ENCODE measurements around the gene USP47.

Gene USP47

GRCh38 chr11:11807811-11808782, 33.7 kb upstream of the USP47 start:
- DNase-seq (ENCODE audit: extremely low read depth, low read depth): no peak
- TF ChIP-seq, protein P1, sequence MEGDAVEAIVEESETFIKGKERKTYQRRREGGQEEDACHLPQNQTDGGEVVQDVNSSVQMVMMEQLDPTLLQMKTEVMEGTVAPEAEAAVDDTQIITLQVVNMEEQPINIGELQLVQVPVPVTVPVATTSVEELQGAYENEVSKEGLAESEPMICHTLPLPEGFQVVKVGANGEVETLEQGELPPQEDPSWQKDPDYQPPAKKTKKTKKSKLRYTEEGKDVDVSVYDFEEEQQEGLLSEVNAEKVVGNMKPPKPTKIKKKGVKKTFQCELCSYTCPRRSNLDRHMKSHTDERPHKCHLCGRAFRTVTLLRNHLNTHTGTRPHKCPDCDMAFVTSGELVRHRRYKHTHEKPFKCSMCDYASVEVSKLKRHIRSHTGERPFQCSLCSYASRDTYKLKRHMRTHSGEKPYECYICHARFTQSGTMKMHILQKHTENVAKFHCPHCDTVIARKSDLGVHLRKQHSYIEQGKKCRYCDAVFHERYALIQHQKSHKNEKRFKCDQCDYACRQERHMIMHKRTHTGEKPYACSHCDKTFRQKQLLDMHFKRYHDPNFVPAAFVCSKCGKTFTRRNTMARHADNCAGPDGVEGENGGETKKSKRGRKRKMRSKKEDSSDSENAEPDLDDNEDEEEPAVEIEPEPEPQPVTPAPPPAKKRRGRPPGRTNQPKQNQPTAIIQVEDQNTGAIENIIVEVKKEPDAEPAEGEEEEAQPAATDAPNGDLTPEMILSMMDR (IDR thresholded peaks at IDR 0.05; ENCODE audit: low read depth, low read length, missing control alignments): no peak
- H3K4me3 ChIP-seq (replicated peaks; ENCODE audit: low read depth, low read length): no peak overlapping the region

- no peak for DNase-seq (ENCODE audit: extremely low read depth, low read depth)
- TF ChIP-seq, protein P1 (IDR thresholded peaks at IDR 0.05; ENCODE audit: low read depth, low read length, missing control alignments): no peak
- no peak overlapping the region for H3K4me3 ChIP-seq (replicated peaks; ENCODE audit: low read depth, low read length)
Observed at GRCh38 chr11:11808992-11809615, 32.7 kb upstream of the USP47 start.

DNA sequence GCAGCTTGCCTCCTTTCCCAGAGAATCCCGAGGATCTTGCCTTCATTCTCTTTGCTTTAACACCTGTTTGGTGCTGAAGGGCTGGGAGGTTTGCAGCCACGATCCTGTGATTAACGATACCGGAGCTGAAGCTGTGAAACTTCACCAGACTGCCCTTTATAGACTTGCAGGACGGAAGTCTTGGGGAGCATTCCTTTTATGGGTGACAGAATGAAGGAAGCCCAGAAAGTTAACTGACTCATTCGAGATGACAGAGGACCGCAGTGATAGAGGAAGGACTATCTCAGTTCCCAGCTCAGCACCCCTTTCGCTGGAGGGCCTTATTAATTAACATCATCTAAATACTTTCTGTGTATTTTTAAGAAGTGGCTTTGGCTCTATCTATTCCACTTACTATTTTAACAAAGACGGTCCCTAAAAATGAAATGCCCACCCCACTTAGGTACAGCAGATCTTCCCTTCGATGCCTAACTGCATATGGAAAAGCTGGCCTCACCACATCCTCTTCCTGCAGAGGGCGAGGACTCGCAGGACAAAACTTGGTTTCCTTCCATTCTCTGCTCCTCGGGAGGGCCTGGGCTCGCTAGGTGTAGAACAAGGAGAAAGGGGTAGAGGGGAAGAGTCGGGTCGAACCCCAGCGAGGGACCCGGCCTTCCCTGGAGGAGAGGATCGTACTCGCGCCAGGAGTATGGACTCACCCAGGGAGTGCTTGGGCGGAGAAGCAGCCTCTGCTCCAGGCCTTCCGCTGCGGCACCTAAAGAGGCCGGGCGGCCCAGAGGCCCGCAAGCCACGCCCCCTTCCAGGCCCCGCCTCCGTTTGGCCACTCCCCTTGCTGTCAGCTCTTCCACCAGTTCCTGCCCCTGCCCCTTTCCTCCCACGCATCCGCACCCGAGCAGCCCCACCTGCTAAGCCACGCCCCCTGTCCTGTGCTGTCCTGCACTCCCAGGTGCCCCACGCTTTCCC, 30.7 kb upstream of the USP47 start:
- no peak for DNase-seq (ENCODE audit: extremely low read depth, low read depth)
- TF ChIP-seq, protein P1 (IDR thresholded peaks at IDR 0.05; ENCODE audit: low read depth, low read length, missing control alignments): no peak
- no peak overlapping the region for H3K4me3 ChIP-seq (replicated peaks; ENCODE audit: low read depth, low read length)

- TF ChIP-seq, protein P1 (IDR thresholded peaks at IDR 0.05; ENCODE audit: low read depth, low read length, missing control alignments): no peak
- DNase-seq (ENCODE audit: extremely low read depth, low read depth): no peak
- H3K4me3 ChIP-seq (replicated peaks; ENCODE audit: low read depth, low read length): no peak overlapping the region
Observed at GRCh38 chr11:11813288-11813962, 28.3 kb upstream of the USP47 start.

GRCh38 chr11:11814614-11815452, 26.9 kb upstream of the USP47 start:
- DNase-seq (ENCODE audit: extremely low read depth, low read depth): no peak
- TF ChIP-seq, protein P1 (IDR thresholded peaks at IDR 0.05; ENCODE audit: low read depth, low read length, missing control alignments): no peak
- no peak overlapping the region for H3K4me3 ChIP-seq (replicated peaks; ENCODE audit: low read depth, low read length)

All from HFF-Myc (cell line).